GM12891 (cell line): Measurements from ENCODE around the gene U2AF2.

Experiments
- DNase-seq: peaks from one replicate; pipeline ENCODE4 v3.0.0; 2011; ENCODE audit warnings: low spot score; ENCODE audit not compliant: insufficient read length
- FAIRE-seq: peaks from 2 replicates; lab custom pipeline; 2011; peaks lifted over from hg19 to GRCh38; lab: Jason Lieb, UNC
- PAX5 ChIP-seq: IDR thresholded peaks from 2 replicates; pipeline ENCODE4 v1.6.1; 2011; ENCODE audit warnings: low read length, moderate library complexity, mild to moderate bottlenecking; ENCODE audit not compliant: insufficient read depth, severe bottlenecking
- POLR2A ChIP-seq: IDR thresholded peaks from 2 replicates; pipeline ENCODE4 v1.6.1; 2011; ENCODE audit warnings: low read depth, low read length, control low read depth
- POLR2AphosphoS5 ChIP-seq: IDR thresholded peaks from 2 replicates; pipeline ENCODE4 v1.6.1; 2011; ENCODE audit warnings: low read depth, low read length, control low read depth
- POU2F2 ChIP-seq: IDR thresholded peaks from 2 replicates; pipeline ENCODE4 v1.6.1; 2011; ENCODE audit warnings: low read depth, mild to moderate bottlenecking, control low read depth, low read length, moderate library complexity
- SPI1 ChIP-seq: IDR thresholded peaks from 2 replicates; pipeline ENCODE4 v1.6.1; 2011; ENCODE audit warnings: low read depth, low read length, control low read depth
- TAF1 ChIP-seq: IDR thresholded peaks from 2 replicates; pipeline ENCODE4 v1.6.1; 2011; ENCODE audit warnings: low read depth, low read length, control low read depth

The U2AF2 gene

GRCh38 chr19:55663846-55664536 is 9.2 kb downstream of the U2AF2 start:
- FAIRE-seq (peak; percentile 5), DNase-seq (no peak)
- TF ChIP-seq POU2F2: no peak
- TF ChIP-seq PAX5: no peak
- no peak for TF ChIP-seq POLR2AphosphoS5
- no peak for TF ChIP-seq TAF1
- no peak for TF ChIP-seq POLR2A
- TF ChIP-seq SPI1: no peak

GRCh38 chr19:55666343-55667005 is 11.6 kb downstream of the U2AF2 start:
- FAIRE-seq: no peak
- no peak for TF ChIP-seq TAF1
- no peak for TF ChIP-seq POLR2A
- no peak for TF ChIP-seq SPI1
- no peak for TF ChIP-seq POLR2AphosphoS5
- TF ChIP-seq POU2F2: no peak
- TF ChIP-seq PAX5: no peak
- no peak for DNase-seq

- no peak for TF ChIP-seq SPI1
- TF ChIP-seq POLR2A: no peak
- TF ChIP-seq TAF1: no peak
- no peak for TF ChIP-seq PAX5
- no peak; the same call in 1 of the 2 replicates for TF ChIP-seq POLR2AphosphoS5
- no peak for TF ChIP-seq POU2F2
- DNase-seq (no peak), FAIRE-seq (no peak)
Observed at GRCh38 chr19:55667006-55667381, 12.2 kb downstream of the U2AF2 start.

- FAIRE-seq: no peak
- 0 out of 2 replicates have a peak, but pooled peaks have one; percentile 3 for TF ChIP-seq POU2F2
- no peak for TF ChIP-seq SPI1
- no peak for DNase-seq
Observed at GRCh38 chr19:55667511-55667910, 12.7 kb downstream of the U2AF2 start.

- no peak for FAIRE-seq
- no peak for DNase-seq
- no peak for TF ChIP-seq PAX5
- no peak for TF ChIP-seq POLR2AphosphoS5
- TF ChIP-seq POLR2A: peak; percentile 20; the same call in 1 of the 2 replicates
- no peak for TF ChIP-seq POU2F2
- no peak for TF ChIP-seq TAF1
Observed at GRCh38 chr19:55667958-55668357, 13.1 kb downstream of the U2AF2 start.

GRCh38 chr19:55668603-55669348 is 13.9 kb downstream of the U2AF2 start:
- DNase-seq (no peak), FAIRE-seq (no peak)
- no peak for TF ChIP-seq POLR2A
- no peak for TF ChIP-seq TAF1
- TF ChIP-seq SPI1: no peak
- TF ChIP-seq POU2F2: no peak
- no peak for TF ChIP-seq POLR2AphosphoS5
- TF ChIP-seq PAX5: no peak

GRCh38 chr19:55669418-55670279 is 14.8 kb downstream of the U2AF2 start:
- FAIRE-seq: no peak
- TF ChIP-seq TAF1 (no peak), POLR2AphosphoS5 (no peak), PAX5 (no peak), POU2F2 (no peak), SPI1 (no peak), POLR2A (no peak; the same call in 1 of the 2 replicates)
- DNase-seq: no peak

- TF ChIP-seq PAX5 (no peak), TAF1 (no peak), SPI1 (no peak), POLR2A (no peak), POU2F2 (no peak), POLR2AphosphoS5 (no peak)
- peak; percentile 83 for FAIRE-seq
- no peak for DNase-seq
Observed at GRCh38 chr19:55670280-55671053, 15.6 kb downstream of the U2AF2 start.

GRCh38 chr19:55671054-55671378 is 16.2 kb downstream of the U2AF2 start:
- DNase-seq (no peak), FAIRE-seq (no peak)
- TF ChIP-seq TAF1: no peak
- no peak for TF ChIP-seq SPI1
- TF ChIP-seq POU2F2: no peak
- no peak for TF ChIP-seq POLR2AphosphoS5
- TF ChIP-seq POLR2A: no peak
- TF ChIP-seq PAX5: no peak
